K562 (cell line): ENCODE measurements around the gene PFDN2. TPM values are rescaled to one million over a fixed set of nuclear protein-coding genes. Genes with fewer than 3 reads are reported as not detected.
A peak's percentile ranks its signal among the peaks of the same experiment; 100 is the strongest.

Experiments
- ATF7 ChIP-seq: fragments of 450-650 bp; IDR thresholded peaks from 2 replicates; pipeline ENCODE4 v1.7.1; 2014; ENCODE audit warnings: mild to moderate bottlenecking, moderate library complexity
- ETS2 ChIP-seq: IDR thresholded peaks from 2 replicates; pipeline ENCODE4 v1.6.1; 2016; ENCODE audit warnings: borderline replicate concordance, missing genetic modification characterization, mild to moderate bottlenecking, moderate library complexity, missing compliant biosample characterization; ENCODE audit not compliant: poor library complexity, severe bottlenecking
- FOXA3 ChIP-seq, 2 experiments: fragments of 450-650 bp in 1 of 2; sonication (generic) in 1 of 2; formaldehyde crosslinking; IDR thresholded peaks in 1 of 2; conservative IDR thresholded peaks in 1 of 2; 2 replicates each; pipeline versions ENCODE4 v1.4.0 to v1.8.0; 2020 to 2022; ENCODE audit warnings: mild to moderate bottlenecking in 2 of 2, missing genetic modification reagents in 1 of 2
- HEY1 ChIP-seq: fragments of 250-450 bp; sonication (Bioruptor Pico); IDR thresholded peaks from 2 replicates; pipeline ENCODE4 v1.5.0; 2020; ENCODE audit warnings: mild to moderate bottlenecking, moderate library complexity, borderline replicate concordance
- HNRNPK ChIP-seq: fragments of 200-400 bp; formaldehyde crosslinking; IDR thresholded peaks from one replicate; pipeline ENCODE4 v1.6.1; 2018; ENCODE audit warnings: mild to moderate bottlenecking, low read depth, low read length; ENCODE audit not compliant: poor library complexity, severe bottlenecking
- HOXB6 ChIP-seq: fragments of 250-450 bp; sonication (Bioruptor Pico); IDR thresholded peaks from 2 replicates; pipeline ENCODE4 v1.5.1; 2022; ENCODE audit warnings: mild to moderate bottlenecking, borderline replicate concordance
- ILF3 ChIP-seq: fragments of 450-650 bp; IDR thresholded peaks from 2 replicates; pipeline ENCODE4 v1.6.1; 2018; ENCODE audit warnings: antibody characterized with exemption, mild to moderate bottlenecking, moderate library complexity, borderline replicate concordance
- JUNB ChIP-seq: fragments of 450-650 bp; formaldehyde crosslinking; conservative IDR thresholded peaks from 2 replicates; pipeline ENCODE4 v1.4.0; 2020; ENCODE audit warnings: mild to moderate bottlenecking
- RBFOX2 ChIP-seq: fragments of 200-400 bp; formaldehyde crosslinking; IDR thresholded peaks from 2 replicates; pipeline ENCODE4 v1.6.1; 2017; ENCODE audit warnings: low read depth, mild to moderate bottlenecking, low read length, moderate library complexity
- SMAD4 ChIP-seq: fragments of 250-450 bp; sonication (Bioruptor Pico); conservative IDR thresholded peaks from 2 replicates; pipeline ENCODE4 v1.8.0; 2021; ENCODE audit warnings: inconsistent platforms, mild to moderate bottlenecking, moderate library complexity
- SMARCE1 ChIP-seq: fragments of 450-650 bp; IDR thresholded peaks from 2 replicates; pipeline ENCODE4 v1.7.1; 2016; ENCODE audit warnings: mild to moderate bottlenecking
- TCFL5 ChIP-seq: fragments of 250-450 bp; sonication (Bioruptor Pico); conservative IDR thresholded peaks from 2 replicates; pipeline ENCODE4 v1.6.1; 2021; ENCODE audit warnings: mild to moderate bottlenecking, moderate library complexity, matching md5 sums
- TEAD4 ChIP-seq, 2 experiments: sonication (generic) in 1 of 2; formaldehyde crosslinking in 1 of 2; IDR thresholded peaks; 2 replicates each; pipeline versions ENCODE4 v1.6.1 to v1.8.0; 2012 to 2022; ENCODE audit warnings: borderline replicate concordance in 1 of 2, inconsistent platforms in 1 of 2, low read length in 1 of 2, mild to moderate bottlenecking in 1 of 2, missing genetic modification reagents in 1 of 2
- ZC3H8 ChIP-seq: fragments of 450-650 bp; IDR thresholded peaks from 2 replicates; pipeline ENCODE4 v1.6.1; 2017
- ZFP36 ChIP-seq: fragments of 150-350 bp; IDR thresholded peaks from 2 replicates; pipeline ENCODE4 v1.6.1; 2018; ENCODE audit warnings: low read length, low read depth; ENCODE audit not compliant: partially characterized antibody
- polyA plus RNA-seq, 8 experiments: library from polyadenylated mRNA; depleted of rRNA in 4 of 8; stranded (reverse) in 5 of 8; unstranded in 3 of 8; fragments of >200 nt; fragmentation: Nextera tagmentation in 2 of 8; fragmentation: Illumina TruSeq in 1 of 8; extraction: Ambion mirVana in 2 of 8; extraction: Trizol in 1 of 8; gene quantifications; 2 replicates each; pipeline versions ENCODE4 v1.2.1 to v1.2.3, GENCODE V29; 2011 to 2014; ENCODE audit warnings: inconsistent platforms in 1 of 8, missing spikeins in 1 of 8
- total RNA-seq, 7 experiments: library from RNA; depleted of rRNA in 6 of 7; stranded (reverse); fragments of >200 nt in 6 of 7; fragmentation: Illumina TruSeq in 2 of 7; extraction: Trizol in 2 of 7; gene quantifications; 2 replicates each; pipeline versions ENCODE4 v1.2.1 to v1.2.3, GENCODE V29; 2011 to 2021; ENCODE audit warnings: low replicate concordance in 1 of 7
- TF ChIP-seq, protein P1 (sequence below): fragments of 250-450 bp; sonication (Bioruptor Pico); IDR thresholded peaks from 2 replicates; pipeline ENCODE4 v1.5.0; 2021; ENCODE audit warnings: mild to moderate bottlenecking, borderline replicate concordance
- TF ChIP-seq, protein P2 (sequence below), 2 experiments: fragments of 450-650 bp in 1 of 2; sonication (generic) in 1 of 2; formaldehyde crosslinking in 1 of 2; IDR thresholded peaks in 1 of 2; conservative IDR thresholded peaks in 1 of 2; 2 replicates each; pipeline versions ENCODE4 v1.6.1 to v1.8.1; 2016 to 2023; ENCODE audit warnings: mild to moderate bottlenecking in 2 of 2, moderate library complexity in 2 of 2, inconsistent platforms in 1 of 2, missing genetic modification reagents in 1 of 2
- TF ChIP-seq, protein P3 (sequence below): fragments of 250-450 bp; sonication (Bioruptor Pico); IDR thresholded peaks from 2 replicates; pipeline ENCODE4 v1.8.0; 2022; ENCODE audit warnings: inconsistent platforms

PFDN2 gene
- total and polyA plus RNA-seq, 9 of the 15 experiments (the other 6 are each of a cell fraction or from before 2014, with no cell fraction given): 50.2 to 361 (median 144) TPM

DNA sequence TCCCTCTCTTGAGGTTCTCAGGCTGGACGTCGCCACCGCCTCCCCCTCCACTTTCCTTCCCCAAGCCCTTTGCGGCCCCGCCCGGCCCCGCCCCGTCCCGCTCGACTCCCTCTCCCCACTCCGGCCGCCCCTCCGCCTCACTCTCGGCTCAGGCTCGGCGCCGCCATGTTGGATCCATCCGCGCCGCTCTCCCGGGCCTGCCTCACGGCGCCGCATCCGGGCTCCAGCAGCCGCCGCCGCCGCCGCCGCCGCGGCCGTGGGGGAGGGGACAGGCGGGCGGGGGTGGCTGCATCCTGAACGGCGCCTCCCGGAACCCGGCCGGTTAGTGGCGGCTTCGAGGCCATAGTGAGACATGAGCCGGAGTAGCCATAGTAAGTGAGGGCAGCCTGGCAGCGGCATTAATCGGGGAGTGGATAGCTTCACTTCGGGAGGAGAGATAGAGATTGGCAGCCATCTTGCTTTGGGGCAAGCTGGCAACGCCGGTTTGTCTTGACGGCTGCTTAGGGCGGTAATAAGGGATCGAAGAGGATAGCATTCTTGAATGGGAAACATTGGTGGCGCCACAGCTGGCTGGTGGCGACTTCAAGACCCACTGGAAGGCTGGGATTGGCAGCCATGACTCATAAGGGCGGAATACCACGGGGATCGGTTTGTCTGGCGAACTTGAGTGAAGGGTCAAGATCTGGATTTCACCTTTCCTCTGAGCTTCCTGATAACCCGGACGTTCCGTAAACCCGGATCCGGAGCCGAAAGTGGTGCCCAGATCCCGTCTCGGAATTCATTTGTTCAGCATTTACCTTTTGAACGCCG is 14.8 kb upstream of the PFDN2 start, which contains the start of gene DEDD (continued):
- TF ChIP-seq, protein P1, sequence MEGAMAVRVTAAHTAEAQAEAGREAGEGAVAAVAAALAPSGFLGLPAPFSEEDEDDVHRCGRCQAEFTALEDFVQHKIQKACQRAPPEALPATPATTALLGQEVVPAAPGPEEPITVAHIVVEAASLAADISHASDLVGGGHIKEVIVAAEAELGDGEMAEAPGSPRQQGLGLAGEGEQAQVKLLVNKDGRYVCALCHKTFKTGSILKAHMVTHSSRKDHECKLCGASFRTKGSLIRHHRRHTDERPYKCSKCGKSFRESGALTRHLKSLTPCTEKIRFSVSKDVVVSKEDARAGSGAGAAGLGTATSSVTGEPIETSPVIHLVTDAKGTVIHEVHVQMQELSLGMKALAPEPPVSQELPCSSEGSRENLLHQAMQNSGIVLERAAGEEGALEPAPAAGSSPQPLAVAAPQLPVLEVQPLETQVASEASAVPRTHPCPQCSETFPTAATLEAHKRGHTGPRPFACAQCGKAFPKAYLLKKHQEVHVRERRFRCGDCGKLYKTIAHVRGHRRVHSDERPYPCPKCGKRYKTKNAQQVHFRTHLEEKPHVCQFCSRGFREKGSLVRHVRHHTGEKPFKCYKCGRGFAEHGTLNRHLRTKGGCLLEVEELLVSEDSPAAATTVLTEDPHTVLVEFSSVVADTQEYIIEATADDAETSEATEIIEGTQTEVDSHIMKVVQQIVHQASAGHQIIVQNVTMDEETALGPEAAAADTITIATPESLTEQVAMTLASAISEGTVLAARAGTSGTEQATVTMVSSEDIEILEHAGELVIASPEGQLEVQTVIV (CRISPR knock-in tag): peak; percentile 68; the same call in 1 of the 2 replicates
- no peak for TF ChIP-seq ZC3H8
- peak; percentile 46; the same call in 1 of the 2 replicates for TF ChIP-seq TEAD4 (IDR thresholded peaks at IDR 0.05; ENCODE audit: low read length)
- no peak for TF ChIP-seq TEAD4 (CRISPR knock-in tag; IDR thresholded peaks at IDR 0.05; ENCODE audit: borderline replicate concordance)
- TF ChIP-seq, protein P2, sequence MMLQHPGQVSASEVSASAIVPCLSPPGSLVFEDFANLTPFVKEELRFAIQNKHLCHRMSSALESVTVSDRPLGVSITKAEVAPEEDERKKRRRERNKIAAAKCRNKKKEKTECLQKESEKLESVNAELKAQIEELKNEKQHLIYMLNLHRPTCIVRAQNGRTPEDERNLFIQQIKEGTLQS (IDR thresholded peaks at IDR 0.05): peak; percentile 88
- TF ChIP-seq, protein P2 (CRISPR knock-in tag; conservative IDR thresholded peaks at IDR 0.05): peak; percentile 59; the same call in 1 of the 2 replicates
- no peak for TF ChIP-seq JUNB (CRISPR knock-in tag)
- TF ChIP-seq HNRNPK: no peak
- TF ChIP-seq, protein P3, sequence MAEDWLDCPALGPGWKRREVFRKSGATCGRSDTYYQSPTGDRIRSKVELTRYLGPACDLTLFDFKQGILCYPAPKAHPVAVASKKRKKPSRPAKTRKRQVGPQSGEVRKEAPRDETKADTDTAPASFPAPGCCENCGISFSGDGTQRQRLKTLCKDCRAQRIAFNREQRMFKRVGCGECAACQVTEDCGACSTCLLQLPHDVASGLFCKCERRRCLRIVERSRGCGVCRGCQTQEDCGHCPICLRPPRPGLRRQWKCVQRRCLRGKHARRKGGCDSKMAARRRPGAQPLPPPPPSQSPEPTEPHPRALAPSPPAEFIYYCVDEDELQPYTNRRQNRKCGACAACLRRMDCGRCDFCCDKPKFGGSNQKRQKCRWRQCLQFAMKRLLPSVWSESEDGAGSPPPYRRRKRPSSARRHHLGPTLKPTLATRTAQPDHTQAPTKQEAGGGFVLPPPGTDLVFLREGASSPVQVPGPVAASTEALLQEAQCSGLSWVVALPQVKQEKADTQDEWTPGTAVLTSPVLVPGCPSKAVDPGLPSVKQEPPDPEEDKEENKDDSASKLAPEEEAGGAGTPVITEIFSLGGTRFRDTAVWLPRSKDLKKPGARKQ (CRISPR knock-in tag): no peak
- TF ChIP-seq ETS2 (tag): no peak
- TF ChIP-seq SMARCE1: peak; percentile 61; the same call in 1 of the 2 replicates
- peak; percentile 94 for TF ChIP-seq RBFOX2
- TF ChIP-seq HOXB6: no peak
- peak; percentile 82; the same call in 1 of the 2 replicates for TF ChIP-seq ATF7
- no peak for TF ChIP-seq FOXA3 (CRISPR knock-in tag; conservative IDR thresholded peaks at IDR 0.05 in 1 of 2, IDR thresholded peaks at IDR 0.05 in 1 of 2)
- peak; percentile 89; the same call in 1 of the 2 replicates for TF ChIP-seq ILF3
- no peak for TF ChIP-seq ZFP36
- no peak for TF ChIP-seq HEY1 (CRISPR knock-in tag)
- no peak for TF ChIP-seq TCFL5
- peak; percentile 87 for TF ChIP-seq SMAD4 (CRISPR knock-in tag)
